GM23338 (cell line): Measurements from ENCODE around the gene RELL1. TPM values are rescaled to one million over a fixed set of nuclear protein-coding genes. Genes with fewer than 3 reads are reported as not detected.

Source experiments
- ATAC-seq: fragments of 200-7000 bp; cut with Tn5 transposase; 3 replicates; pipeline ENCODE4 v1.9.1; 2020
- DNase-seq: peaks from one replicate; pipeline ENCODE4 v3.0.0-alpha.2; 2015; ENCODE audit warnings: low spot score
- H2AFZ ChIP-seq: fragments of 200-600 bp; sonication (generic); 2 replicates; pipeline ENCODE4 v1.8.0; 2016; ENCODE audit warnings: antibody characterized with exemption, mild to moderate bottlenecking, moderate library complexity
- H3F3A ChIP-seq: fragments of 200-600 bp; sonication (generic); replicated peaks from 2 replicates; pipeline ENCODE4 v1.8.0; 2017; ENCODE audit warnings: antibody characterized with exemption, mixed run types, low read depth
- H3K27ac ChIP-seq: fragments of 200-600 bp; sonication (generic); 2 replicates; pipeline ENCODE4 v1.6.1; 2016; ENCODE audit warnings: low read depth
- H3K27me3 ChIP-seq: fragments of 200-600 bp; sonication (generic); 2 replicates; pipeline ENCODE4 v1.8.0; 2016; ENCODE audit warnings: mild to moderate bottlenecking, mixed run types, moderate library complexity; ENCODE audit not compliant: insufficient read depth
- H3K36me3 ChIP-seq: fragments of 200-600 bp; sonication (generic); 2 replicates; pipeline ENCODE4 v1.8.0; 2016; ENCODE audit warnings: mild to moderate bottlenecking; ENCODE audit not compliant: insufficient read depth
- H3K4me1 ChIP-seq: fragments of 200-600 bp; sonication (generic); 2 replicates; pipeline ENCODE4 v1.8.0; 2016; ENCODE audit warnings: mild to moderate bottlenecking, moderate library complexity; ENCODE audit not compliant: insufficient read depth
- H3K4me2 ChIP-seq: fragments of 200-600 bp; sonication (generic); 2 replicates; pipeline ENCODE4 v1.7.1; 2017; ENCODE audit warnings: mixed run types
- H3K4me3 ChIP-seq: fragments of 200-600 bp; sonication (generic); 2 replicates; pipeline ENCODE4 v1.6.1; 2016; ENCODE audit warnings: mixed run types
- H3K79me2 ChIP-seq: fragments of 200-600 bp; sonication (generic); replicated peaks from 2 replicates; pipeline ENCODE4 v1.8.0; 2017; ENCODE audit warnings: mild to moderate bottlenecking; ENCODE audit not compliant: insufficient read depth
- H3K9me2 ChIP-seq: fragments of 200-600 bp; sonication (generic); 2 replicates; pipeline ENCODE4 v1.8.0; 2017; ENCODE audit not compliant: insufficient read depth
- H4K20me1 ChIP-seq: fragments of 200-600 bp; sonication (generic); replicated peaks from 2 replicates; pipeline ENCODE4 v1.8.0; 2017; ENCODE audit warnings: mild to moderate bottlenecking; ENCODE audit not compliant: insufficient read depth
- H3K27ac Mint-ChIP-seq: 2 replicates; pipeline ENCODE4 v1.8.0; 2020; ENCODE audit warnings: inconsistent platforms, mild to moderate bottlenecking, moderate library complexity, mixed read lengths
- H3K27me3 Mint-ChIP-seq: 3 replicates; pipeline ENCODE4 v1.8.0; 2022; ENCODE audit warnings: low read depth, mild to moderate bottlenecking, moderate library complexity, mixed read lengths, inconsistent platforms; ENCODE audit not compliant: insufficient read depth, poor library complexity
- H3K36me3 Mint-ChIP-seq: 3 replicates; pipeline ENCODE4 v1.8.0; 2021; ENCODE audit warnings: low read depth, mild to moderate bottlenecking, inconsistent platforms, moderate library complexity, mixed read lengths
- H3K4me1 Mint-ChIP-seq: 3 replicates; pipeline ENCODE4 v1.8.0; 2020; ENCODE audit warnings: mild to moderate bottlenecking, inconsistent platforms, mixed read lengths
- H3K4me3 Mint-ChIP-seq: 3 replicates; pipeline ENCODE4 v1.8.0; 2021; ENCODE audit warnings: moderate library complexity, mild to moderate bottlenecking, inconsistent platforms, mixed read lengths
- H3K9me3 Mint-ChIP-seq: 3 replicates; pipeline ENCODE4 v1.8.0; 2020; ENCODE audit warnings: moderate library complexity, mild to moderate bottlenecking, inconsistent platforms, mixed read lengths
- CREB1 ChIP-seq: fragments of 250-450 bp; sonication (Bioruptor Pico); IDR thresholded peaks from 2 replicates; pipeline ENCODE4 v1.5.0; 2020; ENCODE audit warnings: low read depth, mild to moderate bottlenecking, moderate library complexity
- CTCF ChIP-seq, 2 experiments: fragments of 200-600 bp in 1 of 2; sonication (generic) in 1 of 2; conservative IDR thresholded peaks; 2 replicates each; pipeline versions ENCODE4 v1.5.1 to v1.6.1; 2016 to 2017; ENCODE audit warnings: antibody characterized with exemption in 2 of 2, low read depth in 2 of 2, mild to moderate bottlenecking in 2 of 2, moderate library complexity in 1 of 2
- EZH2phosphoT487 ChIP-seq: fragments of 200-600 bp; sonication (generic); IDR thresholded peaks from one replicate; pipeline ENCODE4 v1.8.1; 2018; ENCODE audit warnings: antibody characterized with exemption; ENCODE audit not compliant: unreplicated experiment
- REST ChIP-seq: IDR thresholded peaks from one replicate; pipeline ENCODE4 v1.6.1; 2018; ENCODE audit warnings: antibody characterized with exemption; ENCODE audit not compliant: unreplicated experiment
- STAT1 ChIP-seq: IDR thresholded peaks from one replicate; pipeline ENCODE4 v1.6.1; 2016; ENCODE audit warnings: antibody characterized with exemption; ENCODE audit not compliant: unreplicated experiment
- polyA plus RNA-seq: library from polyadenylated mRNA; unstranded; fragments of >200 nt; fragmentation: Nextera tagmentation; extraction: Ambion mirVana; gene quantifications from 2 replicates; pipeline ENCODE4 v1.2.1, GENCODE V29; 2016
- total RNA-seq: library from RNA; depleted of rRNA; stranded (reverse); fragments of >200 nt; shearing (Covaris generic); gene quantifications from 2 replicates; pipeline ENCODE4 v1.2.3, GENCODE V29; 2014

Gene RELL1
- total and polyA plus RNA-seq, 2 experiments from 2014 or later = 2.8 to 28.5 TPM

GRCh38 chr4:37601531-37601930 lies 84.6 kb downstream of the RELL1 start:
- H3K27ac Mint-ChIP-seq = no peak overlapping the region
- no peak overlapping the region for H3K4me2 ChIP-seq
- no peak overlapping the region for H3K4me3 Mint-ChIP-seq
- H4K20me1 ChIP-seq = no peaks in the 10 kb centered on the region
- H3K4me1 ChIP-seq = no peaks in the 10 kb centered on the region
- H3K27me3 ChIP-seq = no peaks in the 10 kb centered on the region
- H3K9me3 Mint-ChIP-seq = no peaks in the 10 kb centered on the region
- H3K9me2 ChIP-seq = no peaks in the 10 kb centered on the region; the same call in 1 of the 2 replicates
- no peaks in the 10 kb centered on the region for H3K27me3 Mint-ChIP-seq
- no peak overlapping the region for H3K27ac ChIP-seq
- DNase-seq (no peak), ATAC-seq (no peak)
- H3K4me1 Mint-ChIP-seq = peaks cover 13% of the 10 kb centered on the region
- H3K4me3 ChIP-seq = no peak overlapping the region
- no peak for TF ChIP-seq REST
- TF ChIP-seq CTCF (conservative IDR thresholded peaks at IDR 0.05; ENCODE audit: low read depth in 2 of 2) = no peak
- no peak for TF ChIP-seq EZH2phosphoT487
- no peak for TF ChIP-seq STAT1
- no peak for TF ChIP-seq CREB1 (CRISPR knock-in tag)
- H2AFZ ChIP-seq = no peak overlapping the region
- H3F3A ChIP-seq = no peaks in the 10 kb centered on the region
- no peaks in the 10 kb centered on the region for H3K79me2 ChIP-seq
- no peaks in the 10 kb centered on the region for H3K36me3 Mint-ChIP-seq
- H3K36me3 ChIP-seq = no peaks in the 10 kb centered on the region

GRCh38 chr4:37599092-37599790 lies 86.9 kb downstream of the RELL1 start:
- Histone ChIP-seq H3K4me3 (no peak overlapping the region), H3K27me3 (no peaks in the 10 kb centered on the region), H3K36me3 (no peaks in the 10 kb centered on the region), H2AFZ (no peak overlapping the region), H3K9me2 (no peaks in the 10 kb centered on the region), H4K20me1 (no peaks in the 10 kb centered on the region), H3K27ac (no peak overlapping the region), H3K79me2 (no peaks in the 10 kb centered on the region), H3K4me2 (no peak overlapping the region), H3K4me1 (no peaks in the 10 kb centered on the region), H3F3A (no peaks in the 10 kb centered on the region)
- ATAC-seq = peak; percentile 18; the same call in 2 of the 3 replicates
- no peaks in the 10 kb centered on the region for H3K9me3 Mint-ChIP-seq
- no peak for TF ChIP-seq EZH2phosphoT487
- DNase-seq = peak; percentile 43
- no peaks in the 10 kb centered on the region for H3K27me3 Mint-ChIP-seq
- no peak overlapping the region for H3K4me3 Mint-ChIP-seq
- peaks cover 11% of the 10 kb centered on the region for H3K4me1 Mint-ChIP-seq
- H3K36me3 Mint-ChIP-seq = no peaks in the 10 kb centered on the region
- H3K27ac Mint-ChIP-seq = no peak overlapping the region
